IPS-18a (cell line): ENCODE data around the gene TEX11.

Source experiments
- H3K27ac ChIP-seq: one replicate; pipeline ENCODE4 v1.5.1; 2013; ENCODE audit warnings: low read length
- H3K27me3 ChIP-seq: one replicate; pipeline ENCODE4 v1.6.1; 2013; ENCODE audit warnings: mild to moderate bottlenecking, low read length; ENCODE audit not compliant: control insufficient read depth, insufficient read depth
- H3K36me3 ChIP-seq: one replicate; pipeline ENCODE4 v1.6.1; 2013; ENCODE audit warnings: low read depth, low read length; ENCODE audit not compliant: control insufficient read depth
- H3K4me1 ChIP-seq: one replicate; pipeline ENCODE4 v1.6.1; 2013; ENCODE audit warnings: low read depth, low read length; ENCODE audit not compliant: control insufficient read depth
- H3K4me3 ChIP-seq: one replicate; pipeline ENCODE4 v1.5.1; 2013; ENCODE audit warnings: low read length
- H3K9ac ChIP-seq: one replicate; pipeline ENCODE4 v1.6.1; 2013; ENCODE audit warnings: mild to moderate bottlenecking, low read length, moderate library complexity
- H3K9me3 ChIP-seq: one replicate; pipeline ENCODE4 v1.6.1; 2013; ENCODE audit warnings: low read depth, low read length; ENCODE audit not compliant: control insufficient read depth

The TEX11 gene

DNA sequence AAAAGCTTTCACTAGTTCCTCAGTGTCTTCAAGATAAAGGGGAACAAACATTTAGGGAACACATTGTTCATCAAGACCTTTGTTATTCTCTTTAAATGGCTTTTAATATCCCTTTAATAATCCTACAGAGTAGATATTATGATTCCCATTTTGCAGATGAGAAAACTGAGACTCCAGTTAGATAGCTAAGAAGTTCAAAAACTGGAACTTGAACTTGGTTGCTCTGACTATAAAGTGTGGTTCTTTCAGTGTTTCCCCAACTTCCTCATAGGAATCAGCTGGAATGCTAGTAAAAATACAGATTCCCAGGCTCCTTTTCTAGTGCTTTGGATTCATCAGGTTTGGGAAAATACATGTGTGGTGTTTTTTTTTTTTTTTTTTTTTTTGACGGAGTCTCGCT is 426.2 kb downstream of the TEX11 start:
- Histone ChIP-seq H3K27me3 (no peaks in the 10 kb centered on the region), H3K27ac (no peak overlapping the region), H3K36me3 (peaks cover 20% of the 10 kb centered on the region), H3K4me1 (peaks cover 31% of the 10 kb centered on the region), H3K9ac (no peak overlapping the region), H3K9me3 (peaks cover 8% of the 10 kb centered on the region), H3K4me3 (no peak overlapping the region)

DNA sequence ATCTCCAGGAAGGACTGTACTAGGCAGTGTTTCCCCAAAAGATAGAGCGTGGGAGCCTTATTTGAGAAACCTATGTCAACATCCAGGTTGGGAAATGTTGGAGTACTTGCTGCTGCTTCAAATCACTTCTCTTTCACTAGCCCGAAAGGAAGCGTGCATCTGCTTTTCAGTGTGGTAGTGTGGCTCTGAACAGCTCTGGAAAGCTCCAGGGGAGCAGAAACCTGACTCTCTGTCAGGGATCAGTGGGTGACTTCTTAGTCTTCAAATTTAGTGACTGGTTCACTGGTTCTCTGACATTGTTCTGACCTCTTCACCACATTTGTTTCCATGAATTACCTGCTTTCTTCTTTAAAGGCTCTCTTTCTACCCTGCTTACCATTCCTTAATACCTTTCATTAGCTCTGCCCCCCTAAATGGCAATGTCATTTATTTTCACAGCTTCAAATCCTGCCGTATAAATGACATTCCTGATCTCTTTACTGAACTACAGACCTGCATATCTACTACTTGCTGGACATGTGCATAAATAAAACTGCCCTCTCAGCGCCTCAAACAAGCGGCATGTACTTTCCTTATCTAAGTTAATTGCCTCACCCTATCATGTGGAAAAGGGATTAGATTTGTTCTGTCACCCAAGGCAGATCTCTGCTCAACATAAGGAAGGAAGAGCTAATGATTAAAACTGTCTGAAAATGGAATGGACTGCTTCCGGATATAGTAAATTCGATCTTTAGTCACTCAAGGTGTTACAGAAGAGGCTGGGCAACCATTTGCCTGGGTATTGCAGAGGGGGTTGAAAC is 426.8 kb downstream of the TEX11 start:
- Histone ChIP-seq H3K4me3 (no peak overlapping the region), H3K27ac (no peak overlapping the region), H3K36me3 (peaks cover 18% of the 10 kb centered on the region), H3K4me1 (peaks cover 37% of the 10 kb centered on the region), H3K9me3 (peaks cover 8% of the 10 kb centered on the region), H3K27me3 (no peaks in the 10 kb centered on the region), H3K9ac (no peak overlapping the region)

GRCh38 chrX:70480660-70481018 is 427.9 kb downstream of the TEX11 start:
- H3K36me3 ChIP-seq: peaks cover 18% of the 10 kb centered on the region
- H3K4me1 ChIP-seq: peaks cover 44% of the 10 kb centered on the region
- H3K27ac ChIP-seq: no peak overlapping the region
- H3K9me3 ChIP-seq: peaks cover 8% of the 10 kb centered on the region
- H3K9ac ChIP-seq: no peak overlapping the region
- no peaks in the 10 kb centered on the region for H3K27me3 ChIP-seq
- peak overlapping the region; percentile 13 for H3K4me3 ChIP-seq

GRCh38 chrX:70479922-70480659 is 428.4 kb downstream of the TEX11 start:
- no peak overlapping the region for H3K9ac ChIP-seq
- H3K4me1 ChIP-seq: peaks cover 47% of the 10 kb centered on the region
- H3K36me3 ChIP-seq: peaks cover 18% of the 10 kb centered on the region
- peaks cover 8% of the 10 kb centered on the region for H3K9me3 ChIP-seq
- peak overlapping the region; percentile 11 for H3K27ac ChIP-seq
- H3K27me3 ChIP-seq: no peaks in the 10 kb centered on the region
- H3K4me3 ChIP-seq: peak overlapping the region; percentile 13

DNA sequence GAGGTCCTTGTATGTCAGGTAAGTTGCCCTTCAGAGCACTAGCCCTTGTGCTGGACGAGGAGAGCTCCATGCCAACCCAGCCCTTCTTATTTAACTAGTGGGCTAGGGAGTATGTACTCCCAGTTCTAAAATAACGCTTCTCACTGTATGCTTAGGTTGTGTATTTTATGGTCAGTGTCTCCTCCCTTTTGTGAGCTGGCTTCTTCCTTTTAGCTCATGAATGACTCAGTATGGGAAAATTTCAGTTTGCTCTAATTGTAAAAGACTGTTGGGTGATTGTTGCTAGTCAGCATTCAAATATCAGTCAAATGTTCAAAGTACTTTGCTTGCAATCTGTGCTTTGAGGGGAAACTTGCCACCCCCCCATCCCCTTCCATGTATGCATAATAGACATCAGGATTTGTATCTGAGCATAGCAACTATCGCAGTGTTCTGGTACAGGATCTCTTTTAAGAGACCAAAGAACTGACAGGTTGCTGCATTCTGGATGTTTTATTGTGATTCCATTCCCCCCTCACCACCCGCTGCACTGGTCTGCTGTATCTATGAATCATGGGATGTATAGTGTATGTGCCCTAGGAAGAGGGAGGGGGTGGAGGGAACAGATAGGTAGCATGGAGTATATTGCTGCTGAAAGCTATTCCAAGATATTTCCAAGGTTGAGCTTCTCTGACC is 429.1 kb downstream of the TEX11 start:
- Histone ChIP-seq H3K36me3 (peaks cover 12% of the 10 kb centered on the region), H3K9ac (no peak overlapping the region), H3K4me3 (peak overlapping the region; percentile 13), H3K4me1 (peaks cover 47% of the 10 kb centered on the region), H3K9me3 (peaks cover 8% of the 10 kb centered on the region), H3K27ac (peak overlapping the region; percentile 11), H3K27me3 (no peaks in the 10 kb centered on the region)
